Measurements from ENCODE around the gene SEC14L1.
"Not testable (repeated sequence)": the region's sequence is repeated elsewhere in the genome, so short reads cannot be mapped to it uniquely, and the experiment has no call there.

SEC14L1 gene

GRCh38 chr17:77148940-77149510, 8.3 kb downstream of the SEC14L1 start:
- no peak for TF ChIP-seq MYC (IDR thresholded peaks at IDR 0.05; ENCODE audit: low read depth, low read length)
- no peak for DNase-seq (ENCODE audit: low read depth)
- H3K4me3 ChIP-seq (ENCODE audit: low read depth, low read length): no peak overlapping the region

- TF ChIP-seq MYC (IDR thresholded peaks at IDR 0.05; ENCODE audit: low read depth, low read length): no peak
- no peak overlapping the region for H3K4me3 ChIP-seq (ENCODE audit: low read depth, low read length)
Measured at GRCh38 chr17:77150196-77150595, 9.4 kb downstream of the SEC14L1 start.

GRCh38 chr17:77151186-77151585, 10.4 kb downstream of the SEC14L1 start:
- no peak overlapping the region for H3K4me3 ChIP-seq (ENCODE audit: low read depth, low read length)
- no peak for DNase-seq (ENCODE audit: low read depth)
- TF ChIP-seq MAX (IDR thresholded peaks at IDR 0.05; ENCODE audit: low read depth, low read length) (no peak), MYC (IDR thresholded peaks at IDR 0.05; ENCODE audit: low read depth, low read length) (no peak), POLR2A (IDR thresholded peaks at IDR 0.05; ENCODE audit: extremely low read depth, insufficient read length) (no peak), CTCF (IDR thresholded peaks at IDR 0.05; ENCODE audit: low read depth, low read length) (no peak)

More at GRCh38 chr17:77150196-77150595, 9.4 kb downstream of the SEC14L1 start:
- no peak for DNase-seq (ENCODE audit: low read depth)

GRCh38 chr17:77152056-77152455, 11.3 kb downstream of the SEC14L1 start:
- not testable (repeated sequence) for DNase-seq (ENCODE audit: low read depth); H3K4me3 ChIP-seq (ENCODE audit: low read depth, low read length)

GRCh38 chr17:77153472-77153871, 12.7 kb downstream of the SEC14L1 start:
- DNase-seq (ENCODE audit: low read depth): no peak

GRCh38 chr17:77153999-77154586, 13.3 kb downstream of the SEC14L1 start:
- DNase-seq (ENCODE audit: low read depth): no peak
- TF ChIP-seq CTCF (IDR thresholded peaks at IDR 0.05; ENCODE audit: low read depth, low read length) (no peak), MYC (IDR thresholded peaks at IDR 0.05; ENCODE audit: low read depth, low read length) (no peak), POLR2A (IDR thresholded peaks at IDR 0.05; ENCODE audit: extremely low read depth, insufficient read length) (no peak), MAX (IDR thresholded peaks at IDR 0.05; ENCODE audit: low read depth, low read length) (no peak)

More at GRCh38 chr17:77153472-77153871, 12.7 kb downstream of the SEC14L1 start:
- TF ChIP-seq POLR2A (IDR thresholded peaks at IDR 0.05; ENCODE audit: extremely low read depth, insufficient read length) (no peak), CTCF (IDR thresholded peaks at IDR 0.05; ENCODE audit: low read depth, low read length) (no peak), MYC (IDR thresholded peaks at IDR 0.05; ENCODE audit: low read depth, low read length) (no peak), MAX (IDR thresholded peaks at IDR 0.05; ENCODE audit: low read depth, low read length) (no peak)
- no peak overlapping the region for H3K4me3 ChIP-seq (ENCODE audit: low read depth, low read length)

GRCh38 chr17:77155125-77155524, 14.4 kb downstream of the SEC14L1 start:
- no peak for TF ChIP-seq MYC (IDR thresholded peaks at IDR 0.05; ENCODE audit: low read depth, low read length)
- no peak for TF ChIP-seq POLR2A (IDR thresholded peaks at IDR 0.05; ENCODE audit: extremely low read depth, insufficient read length)
- TF ChIP-seq CTCF (IDR thresholded peaks at IDR 0.05; ENCODE audit: low read depth, low read length): no peak
- no peak for TF ChIP-seq MAX (IDR thresholded peaks at IDR 0.05; ENCODE audit: low read depth, low read length)
- DNase-seq (ENCODE audit: low read depth): no peak

More at GRCh38 chr17:77153999-77154586, 13.3 kb downstream of the SEC14L1 start:
- no peak overlapping the region for H3K4me3 ChIP-seq (ENCODE audit: low read depth, low read length)

GRCh38 chr17:77157766-77158165, 17.0 kb downstream of the SEC14L1 start:
- not testable (repeated sequence) for DNase-seq (ENCODE audit: low read depth); H3K4me3 ChIP-seq (ENCODE audit: low read depth, low read length)

More at GRCh38 chr17:77155125-77155524, 14.4 kb downstream of the SEC14L1 start:
- no peak overlapping the region for H3K4me3 ChIP-seq (ENCODE audit: low read depth, low read length)

Measured in NB4 (cell line).